Measurements from ENCODE around the gene UTS2B. TPM values are rescaled to one million over a fixed set of nuclear protein-coding genes. Genes with fewer than 3 reads are reported as not detected.

Gene UTS2B
- total RNA-seq, 6 experiments from 2014 or later = 0.38 TPM; not detected in 5

- TF ChIP-seq CTCF (IDR thresholded peaks at IDR 0.05) (no peak), POLR2A (IDR thresholded peaks at IDR 0.05) (no peak)
- DNase-seq (no peak), ATAC-seq (no peak)
- no peak overlapping the region for H3K4me3 ChIP-seq
- H3K27me3 ChIP-seq = no peaks in the 10 kb centered on the region
- H3K4me1 ChIP-seq = no peaks in the 10 kb centered on the region
- H3K27ac ChIP-seq = no peak overlapping the region
- WGBS (ENCODE audit: insufficient coverage, low coverage, low lambda C conversion rate, missing lambda C conversion rate) = no CpG with 5 or more reads among the region's 1 CpG
- no peaks in the 10 kb centered on the region for H3K36me3 ChIP-seq
- no peaks in the 10 kb centered on the region for H3K9me3 ChIP-seq
- intact Hi-C loops (cut with DNase I) = no loop called here
These were observed 108.7 kb downstream of the UTS2B start for GRCh38 chr3:191221638-191222037.

GRCh38 chr3:191220908-191221307 is 109.4 kb downstream of the UTS2B start:
- no peak overlapping the region for H3K27ac ChIP-seq
- TF ChIP-seq CTCF (IDR thresholded peaks at IDR 0.05) = no peak
- no peak for TF ChIP-seq POLR2A (IDR thresholded peaks at IDR 0.05)
- no peaks in the 10 kb centered on the region for H3K27me3 ChIP-seq
- no peak for ATAC-seq
- H3K36me3 ChIP-seq = no peaks in the 10 kb centered on the region
- 89% methylated on average over 5 of the region's 5 CpGs for WGBS (ENCODE audit: insufficient coverage, low coverage, low lambda C conversion rate, missing lambda C conversion rate)
- no peak overlapping the region for H3K4me3 ChIP-seq
- peaks cover 0 to 3% (median 0%) of the 10 kb centered on the region in 4 donors for H3K4me1 ChIP-seq
- intact Hi-C loops (cut with DNase I) = no loop called here
- DNase-seq = no peak
- no peaks in the 10 kb centered on the region for H3K9me3 ChIP-seq

GRCh38 chr3:191217301-191217700 is 113.0 kb downstream of the UTS2B start:
- Histone ChIP-seq H3K27me3 (no peaks in the 10 kb centered on the region), H3K9me3 (no peaks in the 10 kb centered on the region), H3K36me3 (no peaks in the 10 kb centered on the region), H3K4me3 (no peak overlapping the region), H3K4me1 (peaks cover 0 to 3% (median 0%) of the 10 kb centered on the region in 4 donors), H3K27ac (no peak overlapping the region)
- no peak for TF ChIP-seq POLR2A (IDR thresholded peaks at IDR 0.05)
- TF ChIP-seq CTCF (IDR thresholded peaks at IDR 0.05) = no peak
- ATAC-seq (no peak), DNase-seq (no peak)
- intact Hi-C loops (cut with DNase I) = no loop called here
- WGBS (ENCODE audit: insufficient coverage, low coverage, low lambda C conversion rate, missing lambda C conversion rate) = 92% methylated on average over 1 of the region's 1 CpG

Other genes starting within 250 kb of the UTS2B start
- not detected for gene OSTN, start 131.3 kb downstream of the UTS2B start, total RNA-seq
- 10 to 100 TPM; 36.1 to 96.3 (median 65.1) TPM for gene CCDC50, start 1.1 kb downstream of the UTS2B start, total RNA-seq
- gene PYDC2, start 130.6 kb upstream of the UTS2B start, total RNA-seq = not detected